Heart left ventricle (tissue), 13 donors: ENCODE results near the gene RLIM.

Source experiments
- POLR2A ChIP-seq, 2 donors: fragments of 450-650 bp; IDR thresholded peaks; one replicate each; pipeline ENCODE4 v1.6.1; 2017; ENCODE audit warnings: antibody characterized with exemption in 2 of 2, mild to moderate bottlenecking in 2 of 2, moderate library complexity in 2 of 2
- TF ChIP-seq, protein P1 (sequence below), 12 donors: fragments of 200-600 bp; sonication (generic) in 4 of 12; IDR thresholded peaks; one replicate each; pipeline versions ENCODE4 v1.5.0 to v1.8.0; 2018 to 2022; ENCODE audit warnings: antibody characterized with exemption in 12 of 12, mild to moderate bottlenecking in 5 of 12
- donor health status: ischemic (EF 13 %, LVEDD 7.1; RV severe dilation, severe dysfunction).
- donor health status: DM: no; HTN: yes; CAD: no.
- donor health status: DM: no; HTN: no; CAD: no.
- donor health status: ischemic (EF 25% LVEDD 6.9; RV normal size, moderate dysfunction).
- donor health status: ischemic (EF 25% LVEDD 5.7; RV mildly dilated, moderate dysfunction).
- donor health status: ischemic (EF 35%, LVEDD 5.7; RV mildly dilated, moderate dysfunction).
- donor health status: nonischemic (EF 11% LVEDD 7.7; RV severe dilation, severe dysfunction).
- donor health status: DM: yes; HTN: yes; CAD: no.
- donor health status: PGD.
- donor health status: ischemic (EF 29% LVEDD 5.4; RV normal size, mild dysfunction).
- donor health status: nonischemic (EF 23%, LVEDD 6.1; RV moderate dilation, normal function).

DNA sequence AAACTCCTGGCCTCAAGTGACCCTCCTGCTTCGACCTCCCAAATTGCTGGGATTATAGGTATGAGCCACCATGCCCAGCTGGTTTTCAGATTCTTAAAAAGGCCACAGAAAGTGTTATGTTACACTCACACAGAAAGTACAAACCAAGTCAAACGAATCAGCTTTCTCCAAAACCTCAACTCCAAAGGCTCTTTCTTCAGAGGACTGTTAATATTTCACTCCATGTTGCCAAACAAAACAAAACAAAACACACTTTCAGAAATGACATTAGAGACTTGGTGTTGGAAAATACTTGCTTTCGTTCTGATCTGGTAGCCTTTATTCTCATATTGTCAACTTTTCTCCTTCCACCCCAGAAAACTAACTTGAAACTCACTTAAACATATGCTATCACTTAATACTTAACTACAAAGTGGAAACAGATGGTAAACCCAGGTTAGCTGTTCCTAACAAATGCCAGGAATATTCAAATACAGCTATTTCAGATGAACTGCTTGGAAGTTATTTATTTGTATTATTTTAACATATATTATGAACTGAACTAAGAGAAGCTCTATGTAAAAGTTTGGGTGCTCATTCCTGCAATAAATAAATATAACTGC is 34.7 kb downstream of the RLIM start:
- TF ChIP-seq, protein P1, sequence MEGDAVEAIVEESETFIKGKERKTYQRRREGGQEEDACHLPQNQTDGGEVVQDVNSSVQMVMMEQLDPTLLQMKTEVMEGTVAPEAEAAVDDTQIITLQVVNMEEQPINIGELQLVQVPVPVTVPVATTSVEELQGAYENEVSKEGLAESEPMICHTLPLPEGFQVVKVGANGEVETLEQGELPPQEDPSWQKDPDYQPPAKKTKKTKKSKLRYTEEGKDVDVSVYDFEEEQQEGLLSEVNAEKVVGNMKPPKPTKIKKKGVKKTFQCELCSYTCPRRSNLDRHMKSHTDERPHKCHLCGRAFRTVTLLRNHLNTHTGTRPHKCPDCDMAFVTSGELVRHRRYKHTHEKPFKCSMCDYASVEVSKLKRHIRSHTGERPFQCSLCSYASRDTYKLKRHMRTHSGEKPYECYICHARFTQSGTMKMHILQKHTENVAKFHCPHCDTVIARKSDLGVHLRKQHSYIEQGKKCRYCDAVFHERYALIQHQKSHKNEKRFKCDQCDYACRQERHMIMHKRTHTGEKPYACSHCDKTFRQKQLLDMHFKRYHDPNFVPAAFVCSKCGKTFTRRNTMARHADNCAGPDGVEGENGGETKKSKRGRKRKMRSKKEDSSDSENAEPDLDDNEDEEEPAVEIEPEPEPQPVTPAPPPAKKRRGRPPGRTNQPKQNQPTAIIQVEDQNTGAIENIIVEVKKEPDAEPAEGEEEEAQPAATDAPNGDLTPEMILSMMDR (IDR thresholded peaks at IDR 0.05): no peak
- no peak for TF ChIP-seq POLR2A (IDR thresholded peaks at IDR 0.05)
